DMS153 (cell line): ENCODE results near the gene ROBO1.
A peak's percentile ranks its signal among the peaks of the same experiment; 100 is the strongest.
"Not testable (repeated sequence)": the region's sequence is repeated elsewhere in the genome, so short reads cannot be mapped to it uniquely, and the experiment has no call there.

Experiments used
- DNase-seq: peaks from one replicate; lab custom pipeline; 2025; lab: John Stamatoyannopoulos, UW

The ROBO1 gene

DNA sequence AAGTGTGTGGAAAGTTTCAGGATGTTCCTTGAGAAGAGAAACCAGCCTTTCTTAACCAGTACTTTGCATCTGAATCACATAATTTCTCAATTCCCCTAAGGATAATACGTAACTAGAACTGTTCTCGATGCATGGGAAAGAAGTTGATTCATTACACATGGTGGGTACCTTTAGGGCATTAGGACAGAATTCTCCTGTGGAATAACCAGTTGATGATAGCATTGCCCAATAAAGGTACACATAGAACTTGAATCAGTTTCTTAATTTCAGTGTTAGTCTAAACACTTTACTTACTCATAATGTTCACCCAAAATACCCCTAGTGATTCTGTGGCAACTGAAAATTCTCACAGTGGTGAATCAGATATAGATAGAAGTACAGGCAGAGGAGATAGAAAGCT lies 1030.9 kb downstream of the ROBO1 start:
- DNase-seq = no peak

DNA sequence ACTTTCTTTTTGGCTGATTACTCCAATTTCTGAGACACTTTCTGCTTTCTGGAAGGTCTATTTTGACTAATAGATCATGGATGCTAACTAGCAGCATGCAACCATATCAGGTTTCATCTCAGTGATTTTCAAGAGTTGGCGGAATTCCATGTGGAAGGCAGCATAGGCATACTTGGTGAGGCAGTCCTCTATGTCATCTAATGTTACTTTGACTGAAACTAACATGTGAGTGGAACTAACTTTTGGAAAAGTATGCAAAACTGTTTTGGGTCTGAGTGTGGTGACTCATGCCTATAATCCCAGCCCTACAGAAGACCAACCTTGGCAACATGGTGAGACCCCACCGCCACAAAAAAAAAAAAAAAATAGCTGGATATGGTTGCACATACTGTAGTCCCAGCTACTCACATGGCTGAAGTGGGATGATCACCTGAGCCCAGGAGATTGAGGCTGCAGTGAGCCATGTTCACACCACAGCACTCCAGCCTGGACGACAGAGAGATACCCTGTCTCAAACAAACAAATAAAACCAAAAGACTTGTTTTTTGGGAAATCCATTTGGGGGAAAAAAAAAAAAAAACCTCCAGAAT lies 1033.7 kb downstream of the ROBO1 start:
- peak; percentile 22 for DNase-seq

DNA sequence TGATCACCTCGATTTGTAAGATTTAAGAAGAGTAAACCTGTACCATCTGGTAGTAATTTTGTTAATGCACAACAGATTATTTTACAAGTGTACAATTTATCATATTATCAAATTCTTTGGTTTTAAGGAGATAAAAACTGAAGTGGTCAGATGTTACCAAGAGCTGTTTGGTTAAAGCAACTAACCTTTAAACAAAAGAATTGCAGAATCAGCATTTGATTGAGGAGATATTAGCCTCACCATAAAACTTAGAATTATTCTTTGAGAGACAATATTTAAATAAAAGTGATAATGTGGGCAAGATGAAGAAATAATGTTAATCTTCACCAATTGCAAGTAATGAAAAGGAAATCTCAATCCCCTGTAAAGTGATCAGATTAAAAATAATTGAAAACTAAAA lies 1034.9 kb downstream of the ROBO1 start:
- no peak for DNase-seq

DNA sequence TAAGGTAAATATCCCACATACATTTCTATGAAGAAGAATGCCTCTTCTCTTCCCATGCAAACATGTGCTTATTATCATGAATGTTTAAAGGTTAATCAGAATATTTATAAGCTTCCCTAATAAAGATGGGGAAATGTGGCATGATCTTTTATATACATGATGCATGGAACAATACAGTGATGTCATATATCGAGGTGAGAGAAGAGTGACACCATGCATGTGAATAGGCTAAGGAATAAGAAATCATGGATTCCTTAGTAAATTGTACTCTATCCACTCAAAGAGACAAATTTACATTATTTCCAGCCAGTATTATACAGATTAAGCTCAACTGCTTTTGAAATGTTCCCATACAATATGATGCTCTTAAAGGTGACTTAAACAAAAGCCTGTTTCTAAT lies 1035.3 kb downstream of the ROBO1 start:
- no peak for DNase-seq

DNA sequence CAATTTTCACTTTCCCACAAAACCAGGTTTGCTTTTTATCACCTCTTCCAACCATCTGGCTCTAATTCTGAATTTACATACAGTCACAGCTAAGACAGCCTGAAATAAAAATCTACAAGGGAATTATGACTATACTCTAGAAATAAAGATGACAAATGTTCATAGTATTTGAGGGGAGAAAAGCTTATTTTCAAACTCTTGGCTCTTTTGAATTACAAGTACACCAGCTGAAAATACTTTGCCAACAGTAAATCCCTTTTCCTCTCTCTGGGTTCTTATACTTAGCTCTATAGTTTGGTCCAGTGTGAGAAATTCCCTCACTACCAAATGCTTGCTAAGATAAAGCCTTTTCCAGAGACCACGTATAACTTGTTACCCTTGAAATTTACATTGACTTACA lies 1037.9 kb downstream of the ROBO1 start:
- DNase-seq = no peak

DNA sequence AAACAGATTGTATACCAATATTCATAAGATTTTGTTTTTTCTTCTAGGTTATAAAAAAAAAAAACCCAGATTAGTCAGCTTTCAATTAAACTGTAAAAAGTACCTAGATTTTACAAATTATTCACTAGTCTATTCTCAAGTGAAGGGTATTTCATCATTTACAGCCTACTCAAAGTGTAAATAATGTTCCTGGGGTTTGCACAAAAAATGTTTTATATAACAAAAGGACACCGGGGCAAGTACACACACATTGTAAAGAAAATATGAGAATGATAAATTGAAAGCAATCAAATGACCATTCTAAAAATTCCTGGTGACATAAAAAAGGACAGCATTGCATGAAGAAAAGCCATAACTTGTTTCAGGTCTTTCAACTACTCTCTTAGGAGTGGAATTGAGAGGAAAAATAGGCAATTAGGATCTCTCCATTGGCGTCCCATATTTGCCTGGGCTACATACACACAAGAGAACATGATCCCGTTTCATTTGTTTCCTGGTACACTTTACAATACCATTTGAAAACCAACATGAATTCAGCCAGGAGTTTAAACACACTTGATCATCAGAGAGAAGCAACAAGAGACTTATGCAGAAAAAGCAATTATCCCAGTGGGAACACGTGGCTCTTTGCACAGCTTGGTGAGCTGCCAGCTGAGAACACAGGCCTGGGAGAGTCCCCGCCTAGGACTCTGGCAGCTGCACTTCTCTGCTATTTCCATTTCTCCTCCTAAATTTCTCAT lies 1039.2 kb downstream of the ROBO1 start:
- peak; percentile 97 for DNase-seq

DNA sequence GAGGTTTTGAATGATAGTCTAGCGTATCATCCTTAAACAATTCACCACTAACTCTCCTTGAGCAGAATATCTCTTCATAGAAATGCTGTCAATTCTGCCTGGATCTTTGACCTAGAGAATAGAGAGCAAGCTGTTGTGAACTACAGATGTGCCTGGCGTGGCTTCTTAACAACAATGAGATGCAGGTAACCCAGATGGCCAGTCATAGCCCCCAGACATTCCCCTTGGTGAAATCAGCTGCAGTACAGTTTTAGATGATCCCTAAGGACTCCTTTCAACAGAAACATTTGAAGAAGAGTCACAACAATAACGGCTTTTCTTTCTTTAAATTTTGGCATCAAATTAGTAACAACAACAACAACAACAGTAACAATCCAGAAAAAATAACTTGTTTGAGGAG lies 1041.3 kb downstream of the ROBO1 start:
- no peak for DNase-seq

DNA sequence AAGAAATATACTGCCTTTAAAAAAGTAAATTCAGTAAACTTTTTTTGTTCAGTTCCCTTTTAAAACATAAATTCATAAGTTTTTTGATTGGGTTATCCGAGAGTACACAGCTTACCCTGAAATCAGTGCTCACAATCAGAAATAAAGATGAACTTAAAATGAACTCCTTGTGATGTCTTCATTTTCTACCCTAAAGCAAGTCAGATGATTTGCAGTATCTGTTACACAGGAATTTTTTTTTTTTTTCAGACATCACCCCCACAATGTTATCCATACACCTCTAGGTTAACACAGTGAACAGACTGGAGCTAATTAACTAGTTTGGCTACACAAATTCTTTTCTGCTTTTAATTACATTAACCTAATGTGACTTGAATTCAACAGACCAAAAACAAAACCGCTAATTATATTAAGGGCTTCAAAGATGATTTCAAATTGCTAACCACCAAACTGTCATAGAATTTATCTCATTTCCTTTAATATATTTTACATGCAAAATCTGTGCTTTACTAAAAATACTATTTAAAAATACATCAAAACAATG lies 1042.0 kb downstream of the ROBO1 start:
- DNase-seq = no peak

DNA sequence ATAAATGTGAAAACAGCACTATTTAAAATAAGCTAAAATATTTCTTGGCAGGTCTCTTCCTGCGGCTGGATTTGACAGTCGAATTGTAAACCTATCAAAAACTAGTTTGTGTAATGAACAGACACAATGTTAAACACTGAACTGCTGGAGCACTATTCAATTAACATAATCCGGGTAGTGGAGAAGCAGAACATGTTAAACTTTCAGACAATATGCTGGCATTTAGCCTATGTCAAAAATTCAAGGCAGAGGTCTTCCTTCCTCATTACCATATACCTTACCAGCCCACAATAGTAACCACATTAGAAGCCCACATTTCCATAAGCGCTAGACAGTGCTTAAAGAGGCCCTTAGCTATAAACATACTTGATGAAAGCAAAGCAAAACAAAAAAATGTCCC lies 1042.9 kb downstream of the ROBO1 start:
- no peak for DNase-seq

DNA sequence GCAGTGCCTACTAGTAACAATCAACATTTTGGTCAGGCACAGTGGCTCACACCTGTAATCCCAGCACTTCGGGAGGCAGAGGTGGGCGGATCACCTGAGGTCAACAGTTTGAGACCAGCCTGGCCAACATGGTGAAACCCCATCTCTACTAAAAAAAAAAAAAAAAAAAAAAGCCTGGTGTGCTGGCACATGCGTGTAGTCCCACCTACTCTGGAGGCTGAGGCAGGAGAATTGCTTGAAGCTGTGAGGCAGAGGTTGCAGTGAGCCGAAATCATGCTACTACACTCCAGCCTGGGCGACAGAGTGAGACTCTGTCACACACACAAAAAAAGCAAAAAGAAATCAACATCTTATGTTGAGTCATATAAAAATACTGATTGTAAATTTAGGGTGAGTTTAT lies 1043.4 kb downstream of the ROBO1 start:
- DNase-seq = not testable (repeated sequence)

DNA sequence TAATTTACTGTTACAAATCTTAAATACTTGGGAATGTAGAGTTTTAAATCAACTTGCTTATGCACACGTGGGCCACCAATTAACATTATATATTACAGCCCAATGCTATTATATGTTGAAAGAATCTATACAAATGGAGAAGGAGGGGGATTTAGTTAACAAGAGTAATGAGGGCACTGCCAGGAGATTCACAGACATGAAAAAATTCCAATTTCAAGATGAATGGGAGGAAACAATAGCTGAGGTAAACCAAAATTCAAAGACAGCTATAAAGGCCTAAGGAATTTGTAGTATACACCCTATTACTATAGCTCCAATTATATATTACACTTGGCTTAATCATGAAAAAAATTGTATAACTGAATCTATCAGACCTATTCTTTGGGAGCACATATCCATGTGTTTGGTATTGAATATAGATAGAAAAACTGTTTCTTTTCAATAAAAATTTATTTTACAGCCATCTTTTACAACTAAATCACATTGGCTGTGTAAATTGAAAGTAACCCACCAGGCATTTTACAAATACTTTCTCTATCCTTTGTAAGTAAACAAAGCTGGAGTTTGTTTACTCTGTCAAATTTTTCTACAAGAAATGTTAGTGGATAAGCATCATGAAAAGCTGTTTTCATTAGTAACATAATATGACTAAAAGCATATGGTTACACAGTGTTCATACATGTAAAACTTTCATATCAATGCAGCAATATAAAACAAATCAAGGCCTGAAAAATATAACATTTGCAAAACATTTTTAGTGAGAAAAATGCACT lies 1045.8 kb downstream of the ROBO1 start:
- DNase-seq = no peak

DNA sequence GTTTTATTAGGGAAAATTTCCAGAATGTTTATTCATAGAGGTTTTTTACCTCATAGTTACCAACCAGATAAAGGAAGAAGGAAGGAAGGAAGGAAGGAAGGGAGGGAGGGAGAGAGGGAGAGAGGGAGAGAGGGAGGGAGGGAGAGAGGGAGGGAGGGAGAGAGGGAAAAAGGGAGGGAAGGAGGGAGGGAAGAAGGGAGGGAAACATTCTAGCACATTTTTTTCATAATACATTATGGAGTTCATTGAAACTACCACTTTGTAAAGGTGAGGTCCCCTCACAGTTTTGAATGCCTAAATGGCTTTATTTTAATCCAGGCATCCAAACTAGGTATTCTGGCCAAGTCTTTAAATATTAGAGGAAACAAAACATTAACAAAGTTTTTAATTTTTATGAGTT lies 1049.1 kb downstream of the ROBO1 start:
- no peak for DNase-seq

DNA sequence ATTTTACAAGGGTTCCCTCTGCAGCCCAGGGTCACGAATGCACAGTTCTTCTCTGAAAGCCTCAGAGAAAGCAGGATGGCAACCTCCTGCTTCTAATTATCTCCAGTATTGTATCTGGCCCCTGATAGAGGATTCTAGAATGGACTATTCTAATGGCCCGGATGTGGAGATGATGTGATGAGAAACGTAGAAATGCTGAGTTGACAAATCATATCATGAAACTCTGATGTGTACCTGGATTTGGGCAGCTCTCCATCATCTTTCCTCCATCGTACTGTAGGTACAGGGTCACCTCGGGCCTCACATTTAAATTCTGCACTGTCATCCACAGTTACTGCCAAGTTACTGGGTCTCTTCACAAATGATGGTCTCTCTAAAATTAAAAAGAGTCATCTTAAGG lies 1050.8 kb downstream of the ROBO1 start:
- DNase-seq = no peak

DNA sequence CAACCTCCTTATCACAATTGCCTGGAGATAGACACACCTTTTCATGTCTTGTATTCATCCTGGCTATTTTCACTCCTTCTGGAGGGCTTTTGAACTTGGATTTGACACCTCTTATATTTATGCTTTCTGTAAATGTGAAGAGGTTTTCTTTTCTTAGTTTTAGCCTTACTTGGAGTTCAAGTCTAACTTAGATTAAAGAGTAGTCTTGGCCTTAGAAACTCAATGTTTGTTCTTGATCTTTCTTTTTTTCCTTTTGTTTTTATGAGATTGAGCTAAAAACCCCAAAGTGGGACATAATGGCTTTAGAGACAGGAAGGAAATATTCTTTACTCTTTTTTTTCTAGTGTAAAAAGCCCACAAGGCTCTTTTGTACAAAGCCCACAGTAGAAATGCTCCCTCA lies 1054.9 kb downstream of the ROBO1 start:
- no peak for DNase-seq

DNA sequence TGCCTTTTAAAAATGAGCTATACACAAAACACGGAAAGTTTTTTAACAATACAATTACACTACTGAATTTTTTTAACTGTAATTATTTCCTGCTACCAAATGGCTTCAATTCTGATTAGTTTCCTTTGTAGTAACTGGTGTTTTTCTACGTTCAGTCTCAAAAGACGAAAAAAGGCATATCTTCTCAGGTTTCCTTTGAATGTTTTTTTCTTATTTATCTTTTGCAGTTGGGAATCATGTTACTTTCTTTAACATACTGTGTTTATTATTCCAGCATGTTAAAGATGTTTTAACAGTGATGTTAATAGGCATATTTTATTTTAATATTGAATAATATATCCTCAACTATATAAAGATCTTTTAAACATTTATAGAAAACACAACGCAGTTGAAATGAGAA lies 1055.5 kb downstream of the ROBO1 start:
- DNase-seq = no peak

DNA sequence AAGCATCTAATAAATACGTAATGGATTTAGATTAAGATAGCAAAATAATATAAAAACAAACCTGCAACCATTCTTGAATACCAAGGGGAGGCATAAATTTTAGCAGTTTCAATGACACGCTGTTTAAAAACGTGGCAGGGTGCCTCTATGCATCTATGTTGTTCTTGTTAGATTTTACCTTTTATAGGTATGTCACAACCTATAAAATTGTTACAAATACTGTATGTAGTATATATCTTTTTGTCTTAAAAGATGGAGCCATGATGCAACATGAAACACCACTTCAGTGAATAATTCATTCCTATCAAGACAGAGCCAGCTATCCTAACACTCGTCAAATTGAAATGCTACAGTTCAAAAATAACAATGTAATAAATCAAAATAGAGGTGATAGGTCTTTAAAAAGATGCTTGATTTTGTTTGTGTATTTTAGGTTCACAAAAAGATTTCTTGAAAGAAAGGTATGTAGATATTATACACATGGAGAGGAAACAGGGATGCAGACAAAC lies 1059.2 kb downstream of the ROBO1 start:
- DNase-seq = no peak

DNA sequence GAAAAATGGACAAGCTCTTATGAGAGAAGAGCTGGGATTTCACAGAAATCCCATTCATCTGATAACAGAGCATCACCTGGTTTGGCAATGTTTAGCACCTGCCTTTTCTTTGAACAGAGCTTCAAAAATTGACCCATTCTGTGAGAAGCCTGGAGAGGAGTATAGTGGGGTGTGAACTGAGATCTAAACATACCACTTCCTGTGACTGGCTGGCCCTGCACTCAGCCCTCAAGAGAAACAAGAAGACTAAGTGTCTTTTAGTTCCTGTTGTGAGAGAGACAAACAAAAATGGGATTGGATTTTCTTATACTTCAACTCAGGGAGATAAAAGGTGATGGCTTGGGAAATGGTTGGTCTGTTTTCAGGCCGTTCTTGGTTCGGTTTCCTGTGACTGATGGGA lies 1060.2 kb downstream of the ROBO1 start:
- DNase-seq = no peak

DNA sequence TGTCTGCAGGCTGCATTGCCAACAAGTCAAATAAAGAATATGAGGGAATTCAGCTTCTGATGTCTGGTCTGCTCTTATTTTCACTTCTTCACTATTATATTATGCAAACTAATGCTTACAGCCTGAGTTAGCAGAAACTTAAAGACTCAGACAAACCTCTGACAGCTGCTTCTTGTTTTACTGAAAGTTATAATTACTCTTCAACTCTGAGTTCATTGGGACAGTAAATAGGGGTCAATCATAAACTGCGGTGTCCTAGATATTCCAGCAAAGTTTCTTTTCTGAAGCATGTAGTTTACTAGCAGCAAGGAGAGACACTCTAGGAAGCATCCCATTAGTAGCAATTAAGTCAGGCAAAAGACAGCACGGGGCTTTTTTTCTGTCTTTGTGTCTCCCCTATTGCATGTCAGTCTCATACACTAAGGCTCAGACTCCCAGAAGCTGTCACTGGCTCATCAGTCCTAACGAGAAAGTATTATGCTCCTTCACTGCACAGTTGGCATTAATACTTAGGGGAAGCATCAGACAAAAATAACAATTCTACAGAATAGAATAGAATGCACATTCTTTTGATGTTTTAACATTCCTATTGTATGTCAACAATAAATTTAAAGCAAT lies 1060.8 kb downstream of the ROBO1 start:
- DNase-seq = no peak

DNA sequence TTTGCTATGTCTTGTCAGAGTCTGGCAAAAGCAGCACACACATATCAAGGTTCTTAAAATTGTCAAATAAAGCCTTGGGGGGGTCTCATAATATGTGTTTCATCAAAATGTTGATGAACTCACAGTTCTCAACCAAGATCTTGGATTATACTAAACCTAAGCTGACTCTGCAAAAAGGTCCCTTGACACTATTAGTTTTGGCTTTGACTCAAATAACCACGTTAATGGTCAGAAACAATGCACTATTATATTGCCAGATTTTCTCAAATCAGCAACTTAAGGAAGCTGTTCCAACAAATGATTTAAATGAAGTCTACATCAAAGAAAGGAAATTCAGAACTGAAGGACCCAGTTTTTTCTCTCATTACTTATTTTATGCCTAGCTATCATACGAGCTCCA lies 1063.9 kb downstream of the ROBO1 start:
- DNase-seq = no peak

DNA sequence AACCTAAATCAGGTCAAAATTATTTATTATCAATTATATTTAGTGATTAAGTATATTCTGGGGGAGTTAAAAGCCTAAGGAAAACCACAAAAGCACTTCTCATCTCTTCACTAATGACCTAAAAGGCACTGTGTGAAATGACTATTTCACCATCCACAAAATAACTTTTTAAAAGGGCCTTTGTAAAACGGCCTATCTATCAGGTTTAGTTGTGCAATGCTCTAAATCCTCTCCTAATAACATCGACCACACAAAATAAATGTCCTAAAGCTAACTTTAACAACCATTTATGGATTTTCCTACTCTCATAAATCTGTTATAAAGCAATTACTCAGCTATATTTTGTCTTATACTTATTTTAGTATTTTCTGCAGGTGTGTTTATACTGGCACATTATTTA lies 1066.3 kb downstream of the ROBO1 start:
- DNase-seq = no peak

DNA sequence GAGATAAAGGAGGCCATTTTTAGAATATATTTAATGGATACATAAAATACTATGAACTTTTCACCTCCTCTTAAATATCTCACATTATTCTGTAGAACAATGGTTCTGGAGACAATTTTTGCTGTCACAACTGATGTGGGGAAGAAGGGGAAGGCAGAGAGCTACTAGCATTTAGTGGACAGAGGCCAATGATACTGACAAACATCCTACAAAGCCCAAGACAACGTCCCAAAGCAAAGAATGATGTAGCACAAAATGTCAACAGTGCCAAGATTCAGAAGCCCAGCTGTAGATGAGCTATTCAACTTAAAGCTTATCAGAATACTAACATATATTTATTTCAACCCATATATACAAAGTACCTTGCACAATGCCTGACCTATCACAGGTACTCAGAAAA lies 1069.4 kb downstream of the ROBO1 start:
- no peak for DNase-seq

DNA sequence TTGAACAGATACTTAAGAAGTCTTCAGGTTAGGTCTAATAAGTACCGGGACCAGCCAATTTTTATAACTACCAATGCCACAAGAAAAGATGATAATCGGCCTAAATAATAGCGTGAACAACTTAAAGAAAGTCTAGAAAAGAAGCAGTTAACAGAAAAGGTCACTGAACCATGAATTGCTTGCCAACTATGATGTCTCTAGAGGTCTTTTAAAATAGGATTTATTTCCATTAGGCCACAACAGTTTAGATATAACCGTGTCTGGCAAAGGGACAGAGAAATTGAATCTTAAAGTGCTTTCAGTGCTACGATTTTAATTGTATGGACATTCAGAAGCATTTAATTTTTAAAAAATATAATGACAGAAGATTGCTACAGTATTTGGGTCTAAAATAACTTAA lies 1070.4 kb downstream of the ROBO1 start:
- DNase-seq = no peak
